ENCODE results near the gene ANAPC2.
A peak's percentile ranks its signal among the peaks of the same experiment; 100 is the strongest.
"Not testable (repeated sequence)": the region's sequence is repeated elsewhere in the genome, so short reads cannot be mapped to it uniquely, and the experiment has no call there.

Gene ANAPC2

GRCh38 chr9:137141976-137142936, 46.1 kb downstream of the ANAPC2 start:
- DNase-seq: no peak

GRCh38 chr9:137141050-137141810, 47.1 kb downstream of the ANAPC2 start:
- no peak for DNase-seq

GRCh38 chr9:137140151-137141012, 48.0 kb downstream of the ANAPC2 start:
- DNase-seq: no peak

- no peak for DNase-seq
These were observed 48.8 kb downstream of the ANAPC2 start for GRCh38 chr9:137139468-137140150.

GRCh38 chr9:137138722-137139467, 49.5 kb downstream of the ANAPC2 start, which contains the start of gene GRIN1:
TSS of gene GRIN1 (plus strand) at chr9:137139154. CDS start at chr9:137139487, 333 bp downstream.
- peak in 1 of 3 experiments; percentile 45 for DNase-seq

GRCh38 chr9:137138058-137138721, 50.2 kb downstream of the ANAPC2 start:
- peak in 2 of 3 experiments; percentile 62 to 78 for DNase-seq

GRCh38 chr9:137136881-137137607, 51.3 kb downstream of the ANAPC2 start:
- peak in 2 of 3 experiments; percentile 38 to 70 for DNase-seq

GRCh38 chr9:137136261-137136880, 52.0 kb downstream of the ANAPC2 start:
- peak in 2 of 3 experiments; percentile 20 to 33 for DNase-seq

GRCh38 chr9:137135154-137135553, 53.2 kb downstream of the ANAPC2 start:
- DNase-seq: not testable (repeated sequence)

GRCh38 chr9:137134191-137134590, 54.2 kb downstream of the ANAPC2 start:
- no peak for DNase-seq

GRCh38 chr9:137130176-137130755, 58.1 kb downstream of the ANAPC2 start:
- DNase-seq: peak in 1 of 3 experiments; percentile 65

- peak; percentile 78 to 96 (median 96) for DNase-seq
These were observed 58.7 kb downstream of the ANAPC2 start for GRCh38 chr9:137129456-137130175.

GRCh38 chr9:137128862-137129455, 59.4 kb downstream of the ANAPC2 start:
- peak in 1 of 3 experiments; percentile 33 for DNase-seq

- no peak for DNase-seq
These were observed 60.0 kb downstream of the ANAPC2 start for GRCh38 chr9:137128158-137128861.

GRCh38 chr9:137127301-137128157, 60.8 kb downstream of the ANAPC2 start:
- no peak for DNase-seq

GRCh38 chr9:137126786-137127185, 61.6 kb downstream of the ANAPC2 start:
- DNase-seq: no peak

Data from NCI-H1417 (cell line).